Lung (tissue), 12 donors: ENCODE results near the gene ATP8B4. TPM values are rescaled to one million over a fixed set of nuclear protein-coding genes. Genes with fewer than 3 reads are reported as not detected.

Source experiments
- ATAC-seq: fragments of 200-7000 bp; cut with Tn5 transposase; one replicate; pipeline ENCODE4 v1.9.1; 2020; ENCODE audit warnings: moderate number of reproducible peaks; ENCODE audit not compliant: insufficient read depth, low FRiP score
- DNase-seq, 3 donors: peaks; one replicate each; pipeline ENCODE4 v3.0.0-alpha.2; 2013 to 2017
- H3K27ac ChIP-seq, 2 donors: one replicate each; pipeline ENCODE4 v1.5.1; 2013; ENCODE audit warnings: mild to moderate bottlenecking in 2 of 2, moderate library complexity in 2 of 2, control low read depth in 1 of 2, inconsistent platforms in 1 of 2, low read depth in 1 of 2, low read length in 1 of 2
- H3K27me3 ChIP-seq, 3 donors: one replicate each; pipeline ENCODE4 v1.5.1; 2013; ENCODE audit warnings: low read length in 2 of 3; ENCODE audit not compliant: control insufficient read depth in 3 of 3, insufficient read depth in 3 of 3
- H3K36me3 ChIP-seq, 4 donors: one replicate each; pipeline ENCODE4 v1.5.1; 2013; ENCODE audit warnings: low read length in 4 of 4, mild to moderate bottlenecking in 1 of 4, moderate library complexity in 1 of 4; ENCODE audit not compliant: control insufficient read depth in 4 of 4, insufficient read depth in 4 of 4
- H3K4me1 ChIP-seq, 5 donors: one replicate each; pipeline ENCODE4 v1.5.1; 2013; ENCODE audit warnings: low read length in 5 of 5, mild to moderate bottlenecking in 2 of 5, moderate library complexity in 1 of 5; ENCODE audit not compliant: control insufficient read depth in 5 of 5, insufficient read depth in 5 of 5
- H3K4me3 ChIP-seq: one replicate; pipeline ENCODE4 v1.5.1; 2013; ENCODE audit warnings: mild to moderate bottlenecking, control low read depth, moderate library complexity
- H3K9ac ChIP-seq, 2 donors: one replicate each; pipeline ENCODE4 v1.5.1; 2013; ENCODE audit warnings: low read length in 2 of 2, control low read depth in 1 of 2; ENCODE audit not compliant: insufficient read depth in 1 of 2
- H3K9me3 ChIP-seq, 4 donors: one replicate each; pipeline ENCODE4 v1.5.1; 2013; ENCODE audit warnings: low read length in 3 of 4, mild to moderate bottlenecking in 1 of 4, moderate library complexity in 1 of 4; ENCODE audit not compliant: control insufficient read depth in 4 of 4, insufficient read depth in 3 of 4
- WGBS, 2 donors: extraction: QIAGEN DNeasy Blood & Tissue Kit; methylation state at CpG; one replicate each; pipeline ENCODE4 v1.1.7; 2013; 5-methylcytosine and 5-hydroxymethylcytosine counted together
- polyA plus RNA-seq, 2 donors: library from polyadenylated mRNA; stranded (reverse); fragments of 200-250 nt; gene quantifications; one replicate each; pipeline ENCODE4 v1.2.1, GENCODE V29; 2013
- total RNA-seq, 2 donors: library from RNA; depleted of rRNA in 1 of 2; stranded (reverse); fragments of >200 nt in 1 of 2; gene quantifications; one replicate each; pipeline ENCODE4 v1.2.1, GENCODE V29; 2014 to 2021
- TF ChIP-seq, protein P1 (sequence below): IDR thresholded peaks from 2 replicates; pipeline ENCODE4 v1.5.1; 2012; ENCODE audit warnings: mild to moderate bottlenecking; ENCODE audit errors: control extremely low read depth, extremely low read depth
- donor health status: control.
- donor health status: control.
- donor health status: Bipolar disorder and iron deficiency.
- donor health status: healthy.
- donor health status: DM: yes; HTN: yes; CAD: no.

Gene ATP8B4
- total and polyA plus RNA-seq, 4 donors: 1.6 to 23.1 (median 3.3) TPM

DNA sequence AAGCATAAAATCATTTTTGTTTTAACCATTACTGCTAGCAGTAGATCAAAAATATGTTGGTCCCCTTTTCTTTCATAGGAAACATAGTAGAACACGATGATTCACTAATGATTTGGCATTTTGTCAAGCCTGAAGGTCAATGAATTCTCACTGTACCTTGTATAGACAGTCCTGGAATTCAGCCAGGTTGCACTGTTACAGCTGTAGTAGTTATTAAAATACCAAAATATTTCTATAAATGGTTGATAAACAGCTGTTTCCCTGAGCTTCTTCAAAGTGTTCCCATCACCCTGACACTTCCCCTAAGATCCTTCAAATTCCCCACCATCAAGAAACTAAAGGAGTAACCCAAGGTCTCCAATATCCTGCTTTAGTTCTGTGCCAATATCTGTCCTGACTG is 200.9 kb downstream of the ATP8B4 start:
- H3K4me3 ChIP-seq: no peak overlapping the region
- H3K9ac ChIP-seq: no peak overlapping the region
- no peak overlapping the region for H3K27ac ChIP-seq
- 27 to 38% methylated on average over 1 of the region's 1 CpG for WGBS, 2 donors
- H3K9me3 ChIP-seq: no peaks in the 10 kb centered on the region
- TF ChIP-seq, protein P1, sequence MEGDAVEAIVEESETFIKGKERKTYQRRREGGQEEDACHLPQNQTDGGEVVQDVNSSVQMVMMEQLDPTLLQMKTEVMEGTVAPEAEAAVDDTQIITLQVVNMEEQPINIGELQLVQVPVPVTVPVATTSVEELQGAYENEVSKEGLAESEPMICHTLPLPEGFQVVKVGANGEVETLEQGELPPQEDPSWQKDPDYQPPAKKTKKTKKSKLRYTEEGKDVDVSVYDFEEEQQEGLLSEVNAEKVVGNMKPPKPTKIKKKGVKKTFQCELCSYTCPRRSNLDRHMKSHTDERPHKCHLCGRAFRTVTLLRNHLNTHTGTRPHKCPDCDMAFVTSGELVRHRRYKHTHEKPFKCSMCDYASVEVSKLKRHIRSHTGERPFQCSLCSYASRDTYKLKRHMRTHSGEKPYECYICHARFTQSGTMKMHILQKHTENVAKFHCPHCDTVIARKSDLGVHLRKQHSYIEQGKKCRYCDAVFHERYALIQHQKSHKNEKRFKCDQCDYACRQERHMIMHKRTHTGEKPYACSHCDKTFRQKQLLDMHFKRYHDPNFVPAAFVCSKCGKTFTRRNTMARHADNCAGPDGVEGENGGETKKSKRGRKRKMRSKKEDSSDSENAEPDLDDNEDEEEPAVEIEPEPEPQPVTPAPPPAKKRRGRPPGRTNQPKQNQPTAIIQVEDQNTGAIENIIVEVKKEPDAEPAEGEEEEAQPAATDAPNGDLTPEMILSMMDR: no peak
- peak in 2 of 3 donors; percentile 27 to 33 for DNase-seq
- H3K27me3 ChIP-seq: no peaks in the 10 kb centered on the region
- no peaks in the 10 kb centered on the region for H3K36me3 ChIP-seq
- no peak for ATAC-seq
- peaks cover 0 to 11% (median 3%) of the 10 kb centered on the region in 5 donors for H3K4me1 ChIP-seq

DNA sequence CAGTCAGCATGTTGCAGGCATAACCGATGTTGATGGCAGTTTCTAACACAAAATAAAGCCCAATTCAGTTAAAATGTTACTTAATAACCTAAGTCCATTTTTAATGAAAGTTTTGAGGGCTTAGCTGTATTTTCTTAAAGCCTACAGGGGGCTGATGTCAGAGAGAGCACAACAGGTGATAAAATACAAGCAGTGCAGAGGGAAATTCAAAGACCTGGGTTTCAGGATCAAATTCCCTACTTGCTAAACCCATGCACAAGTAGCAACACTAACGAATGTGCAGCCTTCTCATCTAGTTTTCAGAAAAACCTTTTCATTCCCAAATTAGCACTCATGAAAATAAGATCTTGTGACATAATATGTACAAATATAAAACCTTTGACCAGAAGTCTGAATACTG is 202.0 kb downstream of the ATP8B4 start:
- TF ChIP-seq, protein P1: no peak
- H3K27me3 ChIP-seq: no peaks in the 10 kb centered on the region
- peaks cover 0 to 11% (median 3%) of the 10 kb centered on the region in 5 donors for H3K4me1 ChIP-seq
- H3K9me3 ChIP-seq: no peaks in the 10 kb centered on the region
- H3K36me3 ChIP-seq: no peaks in the 10 kb centered on the region
- DNase-seq (no peak), ATAC-seq (no peak)
- no peak overlapping the region for H3K27ac ChIP-seq
- WGBS, 2 donors: 31 to 32% methylated on average over 2 of the region's 2 CpGs
- no peak overlapping the region for H3K4me3 ChIP-seq
- H3K9ac ChIP-seq: no peak overlapping the region

DNA sequence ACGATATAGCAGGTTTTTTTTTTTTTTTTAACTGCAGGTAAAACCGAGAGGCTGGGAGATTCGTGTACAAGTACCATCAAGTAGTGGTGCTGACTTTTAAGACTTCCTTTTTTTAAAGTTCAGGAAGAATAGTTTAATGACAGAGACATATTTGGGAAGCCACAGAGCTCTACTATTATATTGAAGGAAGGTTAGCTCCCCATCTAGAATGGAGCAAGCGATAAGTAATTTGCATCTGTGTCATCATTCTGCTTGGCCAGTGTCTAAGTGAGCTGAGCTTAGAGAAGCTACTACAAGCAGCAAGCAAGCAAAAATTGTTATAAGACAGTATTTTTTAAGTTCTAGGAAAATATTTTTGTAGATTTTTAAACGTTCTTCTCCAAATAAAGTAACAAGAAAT is 203.2 kb downstream of the ATP8B4 start:
- WGBS, 2 donors: 72 to 85% methylated on average over 5 of the region's 5 CpGs
- DNase-seq: no peak
- TF ChIP-seq, protein P1: no peak
- Histone ChIP-seq H3K9me3 (peaks cover 0 to 2% (median 0%) of the 10 kb centered on the region in 4 donors), H3K4me3 (no peak overlapping the region), H3K27me3 (no peaks in the 10 kb centered on the region), H3K36me3 (no peaks in the 10 kb centered on the region), H3K27ac (no peak overlapping the region), H3K9ac (no peak overlapping the region), H3K4me1 (peaks cover 0 to 11% (median 3%) of the 10 kb centered on the region in 5 donors)
- ATAC-seq: no peak

DNA sequence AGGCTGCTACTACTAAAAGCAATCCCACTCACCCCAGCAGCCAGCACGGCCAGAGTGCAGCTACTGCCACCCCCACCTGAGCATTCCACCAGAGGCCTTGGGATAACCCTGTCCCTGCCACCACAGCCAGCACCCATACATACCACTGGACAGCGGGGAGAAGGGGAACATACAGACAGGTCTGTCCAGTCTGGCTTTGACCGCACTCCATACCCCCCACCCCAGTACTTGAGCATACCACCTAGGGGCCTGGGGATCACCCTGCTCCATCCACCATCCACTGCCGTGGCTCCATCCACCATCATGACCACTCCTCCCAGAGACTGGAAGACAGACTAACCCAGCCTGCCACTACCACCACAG is 210.1 kb downstream of the ATP8B4 start:
- H3K27me3 ChIP-seq: no peaks in the 10 kb centered on the region
- no peak overlapping the region for H3K4me3 ChIP-seq
- 92 to 96% methylated on average over 4 of the region's 4 CpGs for WGBS, 2 donors
- H3K27ac ChIP-seq: no peak overlapping the region
- DNase-seq (no peak), ATAC-seq (no peak)
- peaks cover 0 to 5% (median 1%) of the 10 kb centered on the region in 4 donors for H3K9me3 ChIP-seq
- TF ChIP-seq, protein P1: no peak
- H3K36me3 ChIP-seq: no peaks in the 10 kb centered on the region
- no peak overlapping the region for H3K9ac ChIP-seq
- H3K4me1 ChIP-seq: no peaks in the 10 kb centered on the region
